ENCODE data around the gene GASK1B.

DNA sequence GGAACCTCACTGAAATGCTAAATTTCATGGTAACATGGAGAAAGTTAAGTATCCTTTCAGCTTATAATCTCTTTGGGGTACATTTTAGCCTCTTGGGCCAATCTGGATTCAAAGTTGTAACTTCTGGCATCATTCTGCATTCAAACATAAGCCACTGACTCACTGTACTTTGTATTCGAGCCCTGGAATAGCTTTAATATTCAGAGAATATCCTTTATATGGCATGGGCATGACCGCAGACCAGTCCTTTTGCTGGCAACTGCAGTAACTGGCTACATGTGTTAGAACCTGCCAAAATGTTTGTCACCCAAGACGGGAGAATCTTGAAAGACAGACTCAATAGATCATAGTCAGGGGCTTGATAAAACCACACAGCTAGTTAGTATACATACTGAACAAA lies 3.3 kb downstream of the GASK1B start:
- TF ChIP-seq POLR2A (IDR thresholded peaks at IDR 0.05) (no peak), POLR2AphosphoS5 (IDR thresholded peaks at IDR 0.05) (no peak), EP300 (IDR thresholded peaks at IDR 0.05) (no peak)
- TF ChIP-seq, protein P1, sequence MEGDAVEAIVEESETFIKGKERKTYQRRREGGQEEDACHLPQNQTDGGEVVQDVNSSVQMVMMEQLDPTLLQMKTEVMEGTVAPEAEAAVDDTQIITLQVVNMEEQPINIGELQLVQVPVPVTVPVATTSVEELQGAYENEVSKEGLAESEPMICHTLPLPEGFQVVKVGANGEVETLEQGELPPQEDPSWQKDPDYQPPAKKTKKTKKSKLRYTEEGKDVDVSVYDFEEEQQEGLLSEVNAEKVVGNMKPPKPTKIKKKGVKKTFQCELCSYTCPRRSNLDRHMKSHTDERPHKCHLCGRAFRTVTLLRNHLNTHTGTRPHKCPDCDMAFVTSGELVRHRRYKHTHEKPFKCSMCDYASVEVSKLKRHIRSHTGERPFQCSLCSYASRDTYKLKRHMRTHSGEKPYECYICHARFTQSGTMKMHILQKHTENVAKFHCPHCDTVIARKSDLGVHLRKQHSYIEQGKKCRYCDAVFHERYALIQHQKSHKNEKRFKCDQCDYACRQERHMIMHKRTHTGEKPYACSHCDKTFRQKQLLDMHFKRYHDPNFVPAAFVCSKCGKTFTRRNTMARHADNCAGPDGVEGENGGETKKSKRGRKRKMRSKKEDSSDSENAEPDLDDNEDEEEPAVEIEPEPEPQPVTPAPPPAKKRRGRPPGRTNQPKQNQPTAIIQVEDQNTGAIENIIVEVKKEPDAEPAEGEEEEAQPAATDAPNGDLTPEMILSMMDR (IDR thresholded peaks at IDR 0.05): no peak
